Measurements from ENCODE around the gene TJP1.

- TF ChIP-seq CTCF (IDR thresholded peaks at IDR 0.05) = peak; percentile 51 to 91 (median 70)
- TF ChIP-seq POLR2A (IDR thresholded peaks at IDR 0.05) = no peak
These were observed 154.1 kb downstream of the TJP1 start for GRCh38 chr15:29668120-29668602.
